GM18858 (cell line): ENCODE data around the gene UBLCP1.

Source experiments
- ATAC-seq: cut with Tn5 transposase; IDR thresholded peaks from one replicate; pipeline ENCODE4 v1.9.1; 2021; ENCODE audit not compliant: unreplicated experiment

UBLCP1 gene

GRCh38 chr5:159310511-159310910, 47.4 kb downstream of the UBLCP1 start:
- no peak for ATAC-seq

DNA sequence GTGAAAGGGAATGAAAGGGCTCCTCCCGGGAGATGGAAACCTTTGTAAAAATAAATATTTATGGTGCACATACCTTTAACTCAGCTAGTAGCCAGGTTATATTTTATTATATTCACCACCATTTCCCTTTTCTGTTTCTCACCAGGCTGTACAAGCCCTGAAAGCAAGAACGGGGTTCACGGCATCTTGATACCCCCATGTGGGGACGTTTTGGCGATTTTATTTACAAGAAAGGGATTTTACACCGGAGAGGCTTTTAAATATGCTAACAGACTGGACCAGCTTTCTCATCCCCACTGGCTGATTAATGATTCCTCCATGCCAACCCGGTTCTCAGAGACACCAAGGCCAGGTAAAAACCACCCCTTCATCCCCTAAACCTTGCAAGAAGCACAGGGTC, 48.0 kb downstream of the UBLCP1 start:
- no peak for ATAC-seq

- no peak for ATAC-seq
These were observed 50.1 kb downstream of the UBLCP1 start for GRCh38 chr5:159313197-159313596.

DNA sequence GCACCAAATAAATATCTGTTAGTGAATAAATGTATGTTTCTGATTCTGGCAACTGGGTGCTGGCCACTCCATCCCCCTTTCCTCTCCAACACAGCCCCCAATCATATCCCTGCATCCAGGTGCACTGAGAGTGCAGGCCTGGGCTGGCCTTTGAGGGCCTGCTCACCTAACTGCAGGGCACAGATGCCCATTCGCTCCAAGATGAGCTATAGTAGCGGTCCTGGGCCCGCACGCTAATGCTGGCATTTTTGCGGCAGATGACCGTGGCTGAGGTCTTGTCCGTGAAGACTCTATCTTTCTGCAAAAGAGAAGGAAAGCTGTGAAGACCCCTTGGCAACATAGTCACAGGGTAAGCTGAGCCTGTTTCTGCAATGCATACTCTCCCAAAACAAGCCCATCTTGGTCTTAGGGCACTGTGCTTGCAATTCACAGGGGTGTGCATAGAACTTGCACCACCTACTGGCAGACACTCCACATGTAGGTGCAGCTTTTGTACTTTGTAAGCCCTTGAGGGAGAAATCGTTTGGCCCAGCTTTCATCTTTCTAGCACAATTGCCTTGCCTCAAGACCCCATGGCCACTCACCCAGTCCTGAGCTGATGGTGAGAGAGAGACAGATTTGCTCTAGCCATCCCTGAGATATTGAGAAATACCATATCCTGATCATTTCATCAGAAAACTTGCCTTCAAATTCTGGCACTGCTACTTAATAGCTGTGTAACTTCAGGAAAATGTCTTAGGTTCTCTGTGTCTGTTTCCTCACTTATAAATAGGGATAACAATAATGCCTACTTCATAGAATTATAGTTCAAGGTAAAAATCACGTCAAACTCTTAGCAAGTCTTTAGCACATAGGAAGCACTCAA, 53.7 kb downstream of the UBLCP1 start:
- ATAC-seq, result no peak

GRCh38 chr5:159317849-159318248, 54.8 kb downstream of the UBLCP1 start:
- ATAC-seq, result no peak

GRCh38 chr5:159318448-159318847, 55.4 kb downstream of the UBLCP1 start:
- no peak for ATAC-seq

GRCh38 chr5:159319363-159319762, 56.3 kb downstream of the UBLCP1 start:
- ATAC-seq, result no peak

DNA sequence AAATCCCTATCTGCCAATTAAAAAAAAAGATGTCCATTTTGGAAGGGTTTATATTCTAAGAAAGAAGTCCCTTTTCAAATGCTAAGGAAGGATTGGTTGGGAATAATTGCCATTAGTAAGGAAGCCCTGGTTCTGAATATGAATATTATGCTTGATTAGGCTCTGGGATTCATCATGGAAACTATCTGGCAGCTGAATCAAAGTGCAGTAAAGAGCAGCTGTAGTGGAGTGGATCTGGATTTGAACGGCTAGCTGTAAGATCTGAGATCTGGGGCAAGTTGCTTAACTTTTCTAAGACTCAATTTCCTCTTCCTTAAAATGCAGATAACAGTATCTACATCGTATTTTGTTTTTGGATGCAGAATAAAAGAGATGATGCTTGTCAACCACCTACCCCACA, 56.7 kb downstream of the UBLCP1 start:
- no peak for ATAC-seq

DNA sequence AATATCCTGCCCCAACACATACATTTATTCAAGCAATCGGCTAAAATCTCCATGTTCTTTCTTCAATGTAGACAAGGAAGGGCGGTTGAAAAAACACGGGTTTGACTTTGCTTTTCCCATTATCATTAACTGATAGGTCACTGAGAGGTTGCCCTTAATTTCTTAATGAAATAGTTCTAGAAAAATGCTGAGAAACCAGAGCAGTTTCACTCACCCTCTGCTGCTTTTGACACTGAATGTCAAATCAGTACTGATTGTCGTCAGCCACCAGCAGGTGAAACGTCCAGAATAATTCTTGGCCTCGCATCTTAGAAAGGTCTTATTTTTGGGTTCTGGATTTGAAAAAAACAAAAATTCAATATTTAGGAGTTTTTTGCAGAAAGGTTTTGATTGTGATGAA, 59.1 kb downstream of the UBLCP1 start:
- ATAC-seq, result no peak

DNA sequence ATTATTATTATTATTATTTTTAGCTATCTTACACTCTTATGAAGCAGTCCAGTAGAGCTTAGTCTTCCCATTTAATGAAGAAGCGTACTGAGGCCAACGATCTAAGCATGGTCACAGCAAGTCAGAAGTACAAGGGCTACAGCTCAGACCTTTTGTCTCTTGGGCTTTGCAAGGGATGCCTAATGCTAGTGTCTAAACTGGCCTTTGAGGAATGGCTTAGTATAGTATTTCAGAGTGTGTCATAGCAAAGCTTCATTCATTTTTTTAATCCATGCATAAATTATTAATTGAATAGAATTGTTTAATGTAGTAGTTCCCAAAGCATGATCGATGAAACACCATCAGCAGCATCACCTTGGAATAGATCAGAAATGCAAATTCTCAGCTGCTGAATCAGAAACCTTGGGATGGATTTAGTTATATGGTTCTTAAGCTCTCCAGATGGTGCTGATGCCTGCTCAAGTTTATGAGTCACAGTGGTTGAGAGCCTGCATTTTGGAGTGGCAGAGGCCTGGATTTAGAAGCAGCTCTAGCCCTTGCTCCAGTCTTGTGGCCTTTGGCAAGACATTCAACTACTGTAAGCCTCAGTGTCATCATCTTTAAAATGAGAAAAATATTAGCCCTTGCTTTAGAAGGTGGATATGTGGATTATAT, 61.1 kb downstream of the UBLCP1 start:
- no peak for ATAC-seq

GRCh38 chr5:159324986-159325385, 61.9 kb downstream of the UBLCP1 start:
- no peak for ATAC-seq

DNA sequence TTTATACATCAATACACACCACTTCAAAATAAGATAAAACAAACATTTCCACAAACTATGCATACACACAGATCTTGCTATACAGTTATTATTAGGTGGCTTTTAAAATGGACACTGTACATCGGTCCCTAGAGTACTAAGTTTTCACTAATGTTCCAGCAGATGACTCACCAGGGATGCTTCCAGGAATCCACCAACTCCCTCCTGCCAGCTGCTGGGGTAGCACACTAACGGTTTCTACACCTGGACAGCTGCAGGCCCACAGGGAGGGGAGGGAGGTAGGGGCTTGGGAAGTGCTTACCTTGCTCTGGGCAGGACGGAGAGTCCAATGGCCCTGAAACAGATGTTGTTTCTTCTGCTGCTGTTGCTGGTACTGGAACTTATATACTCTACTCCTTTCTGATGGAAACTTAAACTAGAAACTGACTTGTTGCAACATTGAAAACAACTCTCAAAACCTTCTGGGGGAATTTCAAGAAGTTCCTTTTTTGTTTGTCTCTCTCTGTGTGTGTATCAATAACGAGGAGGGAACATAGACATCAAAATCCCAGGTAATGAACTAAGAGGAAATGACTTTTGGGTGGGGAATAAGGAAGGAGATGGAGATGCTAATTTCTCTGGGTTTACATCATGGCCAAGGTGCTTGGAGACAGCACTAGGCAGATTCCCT, 67.2 kb downstream of the UBLCP1 start, which contains the start of gene IL12B:
Gene IL12B (minus strand): TSS at position 357 of the 670 bp plus-strand sequence. CDS start 3,705 bp downstream, outside the sequence.
- no peak for ATAC-seq

DNA sequence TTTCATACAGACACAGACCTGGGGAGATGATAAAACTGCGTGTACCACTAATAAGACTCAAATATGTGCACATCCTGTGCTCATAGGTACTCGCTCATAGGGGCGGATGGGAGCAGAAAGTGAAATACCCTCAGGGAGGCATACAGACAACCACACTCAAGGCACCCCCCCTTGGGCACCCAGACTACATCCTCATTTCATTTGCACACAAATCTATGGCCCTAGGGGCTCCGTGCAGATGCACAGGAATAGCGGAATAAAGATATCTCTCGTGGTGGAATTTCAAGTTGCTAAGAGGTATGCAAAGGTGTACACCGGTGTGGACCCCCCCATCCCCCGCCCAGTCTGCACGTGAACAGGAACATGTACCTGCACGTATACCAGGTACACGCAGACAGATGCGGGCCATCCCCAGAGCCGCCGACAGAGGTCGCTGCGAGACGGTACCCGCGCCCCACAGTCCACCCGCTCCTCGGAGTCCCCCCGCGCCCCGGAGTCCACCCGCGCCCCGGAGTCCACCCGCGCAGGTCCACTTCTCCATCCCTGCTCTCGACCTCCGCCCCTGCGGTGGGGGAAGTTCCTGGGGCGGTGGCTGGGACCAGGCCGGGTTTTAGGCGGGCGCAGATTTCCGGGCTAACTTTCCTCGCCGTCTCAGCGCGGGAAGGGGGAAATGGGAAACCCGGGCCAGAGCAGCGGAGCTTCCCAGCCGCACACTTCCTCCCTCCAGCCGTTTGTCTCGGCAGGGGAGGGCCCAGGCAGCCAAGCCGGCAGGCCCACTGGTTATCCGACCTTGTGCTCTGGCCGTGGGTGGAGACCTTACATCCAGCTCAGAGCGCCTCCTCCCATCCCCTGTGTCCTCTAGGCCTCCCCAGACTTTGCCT, 68.2 kb downstream of the UBLCP1 start:
- no peak for ATAC-seq

DNA sequence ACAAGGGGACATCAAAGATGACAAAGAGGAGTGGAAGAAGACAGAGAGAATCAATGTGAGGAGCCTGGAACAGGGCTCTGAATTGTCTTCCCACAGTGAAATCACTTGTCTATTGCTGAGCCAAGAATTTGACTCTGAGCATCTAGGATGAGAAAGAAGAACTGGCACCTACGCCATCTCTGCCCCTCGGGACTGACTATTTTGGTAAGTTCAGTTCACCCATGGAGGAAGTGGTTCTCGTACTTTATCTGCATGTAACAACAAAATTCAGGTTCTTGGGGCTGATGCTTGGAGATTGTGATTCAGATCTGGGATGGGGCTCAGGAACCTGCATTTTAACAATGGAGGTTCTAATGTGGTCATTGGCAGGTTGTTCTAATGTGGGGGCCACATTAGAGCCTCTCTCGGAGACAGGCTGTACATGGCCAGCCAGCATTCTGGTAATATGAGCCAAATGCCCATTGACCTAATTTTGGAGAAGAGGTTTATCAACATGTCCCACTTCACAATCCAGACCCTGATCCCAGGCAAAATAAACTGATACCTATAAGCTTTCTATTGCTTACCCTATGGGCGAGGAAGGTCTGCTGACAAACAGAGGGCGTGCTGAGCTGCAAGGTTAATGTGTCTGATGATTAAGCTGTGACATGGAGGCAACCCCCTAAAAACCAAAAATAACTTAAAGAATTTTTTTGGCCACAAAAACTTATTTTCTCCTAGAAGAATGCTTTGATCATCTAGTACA, 69.9 kb downstream of the UBLCP1 start:
- ATAC-seq, result no peak

GRCh38 chr5:159333545-159333925, 70.4 kb downstream of the UBLCP1 start:
- no peak for ATAC-seq
